ENCODE data around the gene DNALI1. TPM values are rescaled to one million over a fixed set of nuclear protein-coding genes. Genes with fewer than 3 reads are reported as not detected.

The DNALI1 gene
- total RNA-seq, 1 donor from 2014 or later: 35.9 TPM

GRCh38 chr1:37599940-37600339, 43.2 kb downstream of the DNALI1 start:
- DNase-seq (ENCODE audit: low read depth): no peak

GRCh38 chr1:37601441-37601840, 44.7 kb downstream of the DNALI1 start:
- DNase-seq (ENCODE audit: low read depth): no peak

GRCh38 chr1:37602750-37603694, 46.3 kb downstream of the DNALI1 start:
- DNase-seq (ENCODE audit: low read depth): peak; percentile 54

GRCh38 chr1:37605061-37605650, 48.4 kb downstream of the DNALI1 start:
- DNase-seq (ENCODE audit: low read depth): no peak

GRCh38 chr1:37605806-37606474, 49.2 kb downstream of the DNALI1 start:
- no peak for DNase-seq (ENCODE audit: low read depth)

- no peak for DNase-seq (ENCODE audit: low read depth)
Observed at GRCh38 chr1:37606481-37607263, 49.9 kb downstream of the DNALI1 start.

- no peak for DNase-seq (ENCODE audit: low read depth)
Observed at GRCh38 chr1:37609002-37609401, 52.3 kb downstream of the DNALI1 start.

GRCh38 chr1:37609994-37610393, 53.3 kb downstream of the DNALI1 start:
- no peak for DNase-seq (ENCODE audit: low read depth)

- DNase-seq (ENCODE audit: low read depth): no peak
Observed at GRCh38 chr1:37612186-37612585, 55.4 kb downstream of the DNALI1 start.

- no peak for DNase-seq (ENCODE audit: low read depth)
Observed at GRCh38 chr1:37614105-37614504, 57.4 kb downstream of the DNALI1 start.

- no peak for DNase-seq (ENCODE audit: low read depth)
Observed at GRCh38 chr1:37616330-37616729, 59.6 kb downstream of the DNALI1 start.

Other genes starting within 250 kb of the DNALI1 start
- gene ZC3H12A, start 82.4 kb upstream of the DNALI1 start, total RNA-seq: 6.5 and 7.3 TPM in 2 replicates
- gene MEAF6, start 42.2 kb upstream of the DNALI1 start, total RNA-seq: 88.6 and 116 TPM in 2 replicates
- 11.0 and 12.3 TPM in 2 replicates for gene SNIP1, start 2.6 kb upstream of the DNALI1 start, total RNA-seq
- gene GNL2, start 39.0 kb downstream of the DNALI1 start, total RNA-seq: 57.0 and 76.9 TPM in 2 replicates
- not detected in 2 replicates for gene RSPO1, start 78.0 kb downstream of the DNALI1 start, total RNA-seq
- gene CDCA8, start 135.6 kb downstream of the DNALI1 start, total RNA-seq: 0.05 and 0.26 TPM in 2 replicates
- gene EPHA10, start 208.2 kb downstream of the DNALI1 start, total RNA-seq: not detected in 2 replicates
- 10.6 and 10.8 TPM in 2 replicates for gene MANEAL, start 236.9 kb downstream of the DNALI1 start, total RNA-seq